ENCODE data around the gene RPL32.

The RPL32 gene

DNA sequence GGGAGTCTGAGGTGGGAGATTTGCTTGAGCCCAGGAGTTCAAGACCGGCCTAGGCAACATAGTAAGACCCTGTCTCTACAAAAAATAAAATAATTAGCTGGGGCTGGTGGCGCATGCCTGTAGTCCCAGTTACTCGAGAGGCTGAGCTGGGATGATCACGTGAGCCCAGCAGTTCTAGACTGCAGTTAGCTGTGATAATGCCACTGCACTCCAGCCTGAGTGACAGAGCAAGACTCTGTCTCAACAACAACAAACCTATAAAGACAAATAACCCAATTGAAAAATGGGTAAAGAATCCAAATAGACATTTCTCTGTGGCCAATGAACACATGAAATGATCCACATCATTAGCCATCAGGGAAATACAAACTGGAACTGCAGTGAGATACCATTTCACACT lies 1.1 kb upstream of the RPL32 start:
- no peak for TF ChIP-seq CEBPB (IDR thresholded peaks at IDR 0.05)
- TF ChIP-seq NFIC (IDR thresholded peaks at IDR 0.05): no peak
- no peak for TF ChIP-seq YY1 (IDR thresholded peaks at IDR 0.05; ENCODE audit: low read depth)
- no peak for TF ChIP-seq CREB1 (IDR thresholded peaks at IDR 0.05; ENCODE audit: low read depth)
- TF ChIP-seq EP300 (IDR thresholded peaks at IDR 0.05; ENCODE audit: borderline replicate concordance): no peak
- TF ChIP-seq TEAD4 (IDR thresholded peaks at IDR 0.05): no peak
- TF ChIP-seq ZBTB7A (IDR thresholded peaks at IDR 0.05; ENCODE audit: low read depth): no peak
- TF ChIP-seq, protein P1, sequence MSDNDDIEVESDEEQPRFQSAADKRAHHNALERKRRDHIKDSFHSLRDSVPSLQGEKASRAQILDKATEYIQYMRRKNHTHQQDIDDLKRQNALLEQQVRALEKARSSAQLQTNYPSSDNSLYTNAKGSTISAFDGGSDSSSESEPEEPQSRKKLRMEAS (IDR thresholded peaks at IDR 0.05): no peak
- TF ChIP-seq EGR1 (IDR thresholded peaks at IDR 0.05): no peak
- no peak for TF ChIP-seq RAD21 (IDR thresholded peaks at IDR 0.05; ENCODE audit: low read depth)
- TF ChIP-seq FOXM1 (IDR thresholded peaks at IDR 0.05; ENCODE audit: borderline replicate concordance, low read depth): no peak
- TF ChIP-seq USF1 (IDR thresholded peaks at IDR 0.05): no peak

DNA sequence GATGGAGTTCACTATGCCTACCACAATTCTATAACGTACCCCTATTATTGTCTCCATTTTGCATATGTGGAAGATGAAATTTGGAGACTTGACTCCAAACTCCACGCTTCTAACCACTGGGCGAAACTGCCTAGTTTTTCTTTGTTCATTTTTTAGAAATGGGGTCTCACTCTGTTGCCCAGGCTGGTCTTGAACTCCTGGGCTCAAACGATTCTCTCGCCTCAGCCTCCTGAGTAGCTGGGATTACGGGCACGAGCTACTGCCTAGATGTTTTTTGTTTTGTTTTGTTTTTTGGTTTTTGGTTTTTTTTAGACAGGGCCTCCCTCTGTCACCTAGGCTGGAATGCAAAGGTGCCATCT lies 584 bp upstream of the RPL32 start:
- TF ChIP-seq EGR1 (IDR thresholded peaks at IDR 0.05) (no peak), TCF12 (IDR thresholded peaks at IDR 0.05; ENCODE audit: low read depth) (no peak), TEAD4 (IDR thresholded peaks at IDR 0.05) (no peak), EP300 (IDR thresholded peaks at IDR 0.05; ENCODE audit: borderline replicate concordance) (no peak), FOXM1 (IDR thresholded peaks at IDR 0.05; ENCODE audit: borderline replicate concordance, low read depth) (no peak), ZBTB7A (IDR thresholded peaks at IDR 0.05; ENCODE audit: low read depth) (no peak), USF1 (IDR thresholded peaks at IDR 0.05) (no peak), TAF1 (IDR thresholded peaks at IDR 0.05; ENCODE audit: low read depth) (no peak)
- TF ChIP-seq, protein P1 (IDR thresholded peaks at IDR 0.05): no peak

DNA sequence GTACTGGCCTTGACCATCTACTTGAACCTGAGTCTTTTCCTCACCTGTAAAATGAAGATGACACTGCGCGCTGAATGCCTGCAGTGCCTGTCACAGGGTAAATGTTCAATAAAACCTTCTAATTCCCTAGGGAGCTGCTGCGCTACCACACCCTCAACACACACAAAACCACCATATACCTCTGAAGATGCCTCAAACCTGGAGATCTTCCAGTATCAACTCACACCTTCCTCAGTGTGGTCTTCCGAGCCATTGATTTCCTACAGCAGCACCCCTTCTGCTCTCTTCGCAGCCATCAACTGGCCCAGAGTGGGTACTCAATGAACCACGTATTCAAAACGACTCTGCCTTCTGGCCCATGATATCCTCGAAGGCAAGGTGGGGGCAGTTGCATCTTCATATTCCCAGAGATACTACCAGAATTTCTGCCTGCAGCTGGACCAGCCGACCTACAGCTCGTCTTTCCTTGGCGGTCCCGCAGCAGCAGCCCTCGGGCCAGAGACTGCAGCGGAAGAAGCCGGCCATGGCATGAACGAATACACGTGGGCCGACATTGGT lies 695 bp downstream of the RPL32 start:
- TF ChIP-seq YY1 (IDR thresholded peaks at IDR 0.05; ENCODE audit: low read depth): no peak
- TF ChIP-seq FOXM1 (IDR thresholded peaks at IDR 0.05; ENCODE audit: borderline replicate concordance, low read depth): no peak
- TF ChIP-seq USF1 (IDR thresholded peaks at IDR 0.05): peak; percentile 2; the same call in 1 of the 2 replicates
- TF ChIP-seq, protein P2, sequence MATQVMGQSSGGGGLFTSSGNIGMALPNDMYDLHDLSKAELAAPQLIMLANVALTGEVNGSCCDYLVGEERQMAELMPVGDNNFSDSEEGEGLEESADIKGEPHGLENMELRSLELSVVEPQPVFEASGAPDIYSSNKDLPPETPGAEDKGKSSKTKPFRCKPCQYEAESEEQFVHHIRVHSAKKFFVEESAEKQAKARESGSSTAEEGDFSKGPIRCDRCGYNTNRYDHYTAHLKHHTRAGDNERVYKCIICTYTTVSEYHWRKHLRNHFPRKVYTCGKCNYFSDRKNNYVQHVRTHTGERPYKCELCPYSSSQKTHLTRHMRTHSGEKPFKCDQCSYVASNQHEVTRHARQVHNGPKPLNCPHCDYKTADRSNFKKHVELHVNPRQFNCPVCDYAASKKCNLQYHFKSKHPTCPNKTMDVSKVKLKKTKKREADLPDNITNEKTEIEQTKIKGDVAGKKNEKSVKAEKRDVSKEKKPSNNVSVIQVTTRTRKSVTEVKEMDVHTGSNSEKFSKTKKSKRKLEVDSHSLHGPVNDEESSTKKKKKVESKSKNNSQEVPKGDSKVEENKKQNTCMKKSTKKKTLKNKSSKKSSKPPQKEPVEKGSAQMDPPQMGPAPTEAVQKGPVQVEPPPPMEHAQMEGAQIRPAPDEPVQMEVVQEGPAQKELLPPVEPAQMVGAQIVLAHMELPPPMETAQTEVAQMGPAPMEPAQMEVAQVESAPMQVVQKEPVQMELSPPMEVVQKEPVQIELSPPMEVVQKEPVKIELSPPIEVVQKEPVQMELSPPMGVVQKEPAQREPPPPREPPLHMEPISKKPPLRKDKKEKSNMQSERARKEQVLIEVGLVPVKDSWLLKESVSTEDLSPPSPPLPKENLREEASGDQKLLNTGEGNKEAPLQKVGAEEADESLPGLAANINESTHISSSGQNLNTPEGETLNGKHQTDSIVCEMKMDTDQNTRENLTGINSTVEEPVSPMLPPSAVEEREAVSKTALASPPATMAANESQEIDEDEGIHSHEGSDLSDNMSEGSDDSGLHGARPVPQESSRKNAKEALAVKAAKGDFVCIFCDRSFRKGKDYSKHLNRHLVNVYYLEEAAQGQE (IDR thresholded peaks at IDR 0.05; ENCODE audit: low read depth): no peak
- no peak for TF ChIP-seq EGR1 (IDR thresholded peaks at IDR 0.05)

DNA sequence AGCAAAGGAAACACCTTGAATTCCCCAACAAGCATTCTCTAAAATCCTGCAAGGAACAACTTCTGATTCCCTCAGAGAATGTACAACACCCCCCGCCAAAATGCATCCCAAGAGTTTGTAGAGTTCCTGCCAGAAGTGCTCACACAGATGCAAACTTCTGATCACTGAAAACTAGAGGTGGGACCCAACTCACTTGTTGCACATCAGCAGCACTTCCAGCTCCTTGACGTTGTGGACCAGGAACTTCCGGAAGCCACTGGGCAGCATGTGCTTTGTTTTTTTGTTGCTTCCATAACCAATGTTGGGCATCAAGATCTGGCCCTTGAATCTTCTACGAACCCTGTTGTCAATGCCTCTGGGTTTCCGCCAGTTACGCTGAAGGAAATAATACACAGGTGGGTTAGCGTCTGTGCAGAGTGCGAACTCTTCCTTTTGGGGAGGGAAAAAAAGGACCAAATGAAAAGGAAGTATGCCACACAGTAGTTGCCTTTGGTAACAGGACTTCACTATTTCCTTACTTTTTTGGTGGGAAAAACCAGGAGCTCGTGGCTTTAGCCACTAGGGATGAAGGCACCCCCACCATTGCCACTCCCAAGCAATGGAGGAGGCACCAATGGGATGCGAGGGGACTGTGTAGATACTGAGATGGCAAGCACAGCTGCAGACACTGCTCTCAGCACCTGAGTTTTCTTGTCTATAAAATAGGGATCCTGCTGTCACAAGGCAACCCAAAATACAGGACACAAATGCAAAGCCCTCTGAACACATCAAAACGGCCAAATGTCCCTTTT lies 2.0 kb downstream of the RPL32 start:
- TF ChIP-seq FOXM1 (IDR thresholded peaks at IDR 0.05; ENCODE audit: borderline replicate concordance, low read depth) (no peak), TAF1 (IDR thresholded peaks at IDR 0.05; ENCODE audit: low read depth) (no peak)
- TF ChIP-seq, protein P1 (IDR thresholded peaks at IDR 0.05): no peak

DNA sequence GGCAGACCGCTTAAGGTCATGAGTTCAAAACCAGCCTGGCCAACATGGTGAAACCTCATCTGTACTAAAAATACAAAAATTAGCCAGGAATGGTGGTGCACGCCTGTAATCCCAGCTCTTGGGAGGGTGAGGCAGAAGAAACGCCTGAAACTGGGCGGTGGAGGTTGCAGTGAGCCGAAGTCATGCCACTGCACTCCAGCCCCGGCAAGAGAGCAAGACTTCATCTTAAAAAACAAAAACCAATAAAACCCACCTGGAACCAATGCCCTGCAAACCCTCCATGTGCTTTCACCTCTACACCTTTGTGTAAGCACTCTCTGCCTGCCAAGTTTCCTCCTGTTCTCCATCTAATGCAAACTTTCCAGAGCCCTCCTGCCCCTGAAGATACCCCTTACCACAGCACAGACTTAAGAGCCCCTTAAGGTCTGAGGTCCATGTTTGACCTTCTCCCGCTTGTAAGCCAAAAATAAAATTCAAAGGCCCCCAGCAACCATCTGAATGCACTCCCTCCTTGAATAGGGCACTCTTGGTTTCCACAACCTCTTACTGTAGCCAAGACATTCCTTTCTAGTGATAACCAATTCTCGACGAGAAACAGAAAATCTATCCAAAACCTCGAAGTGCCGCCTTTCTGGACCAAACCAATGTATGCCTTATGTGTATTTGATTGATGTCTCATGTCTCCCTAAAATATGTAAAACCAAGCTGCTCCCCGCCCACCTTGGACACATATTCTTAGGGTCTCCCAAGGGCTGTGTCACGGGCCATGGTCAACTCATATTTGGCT lies 3.0 kb downstream of the RPL32 start:
- TF ChIP-seq ZBTB7A (IDR thresholded peaks at IDR 0.05; ENCODE audit: low read depth): no peak
- TF ChIP-seq, protein P1 (IDR thresholded peaks at IDR 0.05): no peak
- no peak for TF ChIP-seq TAF1 (IDR thresholded peaks at IDR 0.05; ENCODE audit: low read depth)
- no peak for TF ChIP-seq CEBPB (IDR thresholded peaks at IDR 0.05)
- TF ChIP-seq FOXM1 (IDR thresholded peaks at IDR 0.05; ENCODE audit: borderline replicate concordance, low read depth): no peak
- no peak for TF ChIP-seq NFIC (IDR thresholded peaks at IDR 0.05)
- TF ChIP-seq YY1 (IDR thresholded peaks at IDR 0.05; ENCODE audit: low read depth): no peak
- TF ChIP-seq, protein P2 (IDR thresholded peaks at IDR 0.05; ENCODE audit: low read depth): no peak
- TF ChIP-seq CREB1 (IDR thresholded peaks at IDR 0.05; ENCODE audit: low read depth): no peak
- TF ChIP-seq EGR1 (IDR thresholded peaks at IDR 0.05): no peak
- no peak for TF ChIP-seq TEAD4 (IDR thresholded peaks at IDR 0.05)
- TF ChIP-seq USF1 (IDR thresholded peaks at IDR 0.05): no peak
- no peak for TF ChIP-seq TCF12 (IDR thresholded peaks at IDR 0.05; ENCODE audit: low read depth)
- no peak for TF ChIP-seq EP300 (IDR thresholded peaks at IDR 0.05; ENCODE audit: borderline replicate concordance)
- TF ChIP-seq RAD21 (IDR thresholded peaks at IDR 0.05; ENCODE audit: low read depth): no peak

All from Ishikawa (cell line).